Spleen (tissue), 7 donors: ENCODE measurements around the gene LRRK1.

Experiments
- CTCF ChIP-seq, 11 experiments: fragments of 200-600 bp in 7 of 11; fragments of 450-650 bp in 4 of 11; sonication (generic) in 4 of 11; IDR thresholded peaks in 8 of 11; conservative IDR thresholded peaks in 3 of 11; 1 replicate in 7 of 11; 2 replicates in 4 of 11; pipeline versions ENCODE4 v1.4.0 to v1.8.0; 2016 to 2021; ENCODE audit warnings: antibody characterized with exemption in 11 of 11, inconsistent platforms in 4 of 11, mild to moderate bottlenecking in 1 of 11
- POLR2A ChIP-seq, 3 donors: fragments of 450-650 bp; IDR thresholded peaks; one replicate each; pipeline ENCODE4 v1.5.1; 2017; ENCODE audit warnings: antibody characterized with exemption in 3 of 3, mild to moderate bottlenecking in 1 of 3
- donor health status: DM: no; HTN: no; CAD: no; lungs with moderate emphysema.
- donor health status: DM: no; HTN: no; CAD: no.
- donor health status: DM: no; HTN: no; CAD: no.

GRCh38 chr15:100975043-100975442 lies 55.9 kb downstream of the LRRK1 start:
- TF ChIP-seq CTCF (IDR thresholded peaks at IDR 0.05 in 8 of 11, conservative IDR thresholded peaks at IDR 0.05 in 3 of 11), result no peak
- TF ChIP-seq POLR2A (IDR thresholded peaks at IDR 0.05), result no peak
